Prostate gland (tissue), 2 donors: Measurements from ENCODE around the gene PRDM16.

ENCODE experiments used
- POLR2A ChIP-seq: fragments of 450-650 bp; IDR thresholded peaks from one replicate; pipeline ENCODE4 v1.6.1; 2016; ENCODE audit warnings: antibody characterized with exemption, mild to moderate bottlenecking
- TF ChIP-seq, protein P1 (sequence below), 4 experiments: fragments of 200-600 bp in 2 of 4; fragments of 450-650 bp in 2 of 4; sonication (generic) in 2 of 4; IDR thresholded peaks; 1 replicate in 3 of 4; 2 replicates in 1 of 4; pipeline ENCODE4 v1.5.1; 2016 to 2019; ENCODE audit warnings: antibody characterized with exemption in 4 of 4, mild to moderate bottlenecking in 2 of 4, moderate library complexity in 2 of 4

DNA sequence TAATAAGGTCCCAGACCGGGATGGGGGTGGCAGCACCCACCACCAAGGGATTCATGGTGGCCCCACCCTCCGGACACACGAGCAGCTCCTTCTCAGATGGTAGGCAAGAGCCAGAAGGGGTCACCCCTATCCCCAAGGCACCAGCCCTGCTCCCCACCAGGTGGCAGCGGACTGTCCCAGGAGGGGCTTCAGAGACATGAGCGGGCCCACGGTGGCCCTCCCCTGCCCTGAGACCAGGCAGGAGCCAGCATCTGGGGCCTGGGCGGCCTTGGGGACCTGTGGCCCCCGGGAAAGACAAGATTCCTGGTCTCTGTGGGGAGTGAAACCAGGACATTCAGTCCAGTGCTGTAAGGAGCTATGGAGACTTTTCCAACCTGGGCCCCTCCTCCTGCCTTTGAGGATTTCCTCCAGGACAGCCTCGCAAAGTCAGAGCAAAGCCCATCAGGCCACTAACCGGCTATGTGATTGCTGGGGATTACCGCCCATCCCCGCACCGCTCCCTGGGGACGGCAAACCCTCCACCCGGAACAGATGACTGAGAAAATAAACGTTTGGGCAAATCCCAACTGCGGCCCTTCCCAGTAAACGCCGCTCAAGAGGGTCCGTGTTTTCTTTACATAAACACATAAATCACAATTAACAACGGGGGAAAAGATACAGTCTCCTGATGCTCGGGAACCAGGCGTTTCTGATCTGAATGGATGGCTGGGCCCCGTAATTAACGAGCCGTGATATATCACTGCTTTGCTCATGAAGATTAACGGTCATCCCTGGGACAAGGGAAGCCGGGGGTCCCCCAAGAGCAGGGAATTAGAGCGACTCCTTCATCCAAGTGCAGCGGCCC is 334.6 kb downstream of the PRDM16 start:
- no peak for TF ChIP-seq POLR2A
- TF ChIP-seq, protein P1, sequence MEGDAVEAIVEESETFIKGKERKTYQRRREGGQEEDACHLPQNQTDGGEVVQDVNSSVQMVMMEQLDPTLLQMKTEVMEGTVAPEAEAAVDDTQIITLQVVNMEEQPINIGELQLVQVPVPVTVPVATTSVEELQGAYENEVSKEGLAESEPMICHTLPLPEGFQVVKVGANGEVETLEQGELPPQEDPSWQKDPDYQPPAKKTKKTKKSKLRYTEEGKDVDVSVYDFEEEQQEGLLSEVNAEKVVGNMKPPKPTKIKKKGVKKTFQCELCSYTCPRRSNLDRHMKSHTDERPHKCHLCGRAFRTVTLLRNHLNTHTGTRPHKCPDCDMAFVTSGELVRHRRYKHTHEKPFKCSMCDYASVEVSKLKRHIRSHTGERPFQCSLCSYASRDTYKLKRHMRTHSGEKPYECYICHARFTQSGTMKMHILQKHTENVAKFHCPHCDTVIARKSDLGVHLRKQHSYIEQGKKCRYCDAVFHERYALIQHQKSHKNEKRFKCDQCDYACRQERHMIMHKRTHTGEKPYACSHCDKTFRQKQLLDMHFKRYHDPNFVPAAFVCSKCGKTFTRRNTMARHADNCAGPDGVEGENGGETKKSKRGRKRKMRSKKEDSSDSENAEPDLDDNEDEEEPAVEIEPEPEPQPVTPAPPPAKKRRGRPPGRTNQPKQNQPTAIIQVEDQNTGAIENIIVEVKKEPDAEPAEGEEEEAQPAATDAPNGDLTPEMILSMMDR (IDR thresholded peaks at IDR 0.05), result no peak
